HG03159 (cell line): Measurements from ENCODE around the gene ZNF385A.

Experiments used
- ATAC-seq: cut with Tn5 transposase; IDR thresholded peaks from one replicate; pipeline ENCODE4 v1.9.1; 2021; ENCODE audit warnings: mild to moderate bottlenecking, moderate library complexity; ENCODE audit not compliant: unreplicated experiment

ZNF385A gene

DNA sequence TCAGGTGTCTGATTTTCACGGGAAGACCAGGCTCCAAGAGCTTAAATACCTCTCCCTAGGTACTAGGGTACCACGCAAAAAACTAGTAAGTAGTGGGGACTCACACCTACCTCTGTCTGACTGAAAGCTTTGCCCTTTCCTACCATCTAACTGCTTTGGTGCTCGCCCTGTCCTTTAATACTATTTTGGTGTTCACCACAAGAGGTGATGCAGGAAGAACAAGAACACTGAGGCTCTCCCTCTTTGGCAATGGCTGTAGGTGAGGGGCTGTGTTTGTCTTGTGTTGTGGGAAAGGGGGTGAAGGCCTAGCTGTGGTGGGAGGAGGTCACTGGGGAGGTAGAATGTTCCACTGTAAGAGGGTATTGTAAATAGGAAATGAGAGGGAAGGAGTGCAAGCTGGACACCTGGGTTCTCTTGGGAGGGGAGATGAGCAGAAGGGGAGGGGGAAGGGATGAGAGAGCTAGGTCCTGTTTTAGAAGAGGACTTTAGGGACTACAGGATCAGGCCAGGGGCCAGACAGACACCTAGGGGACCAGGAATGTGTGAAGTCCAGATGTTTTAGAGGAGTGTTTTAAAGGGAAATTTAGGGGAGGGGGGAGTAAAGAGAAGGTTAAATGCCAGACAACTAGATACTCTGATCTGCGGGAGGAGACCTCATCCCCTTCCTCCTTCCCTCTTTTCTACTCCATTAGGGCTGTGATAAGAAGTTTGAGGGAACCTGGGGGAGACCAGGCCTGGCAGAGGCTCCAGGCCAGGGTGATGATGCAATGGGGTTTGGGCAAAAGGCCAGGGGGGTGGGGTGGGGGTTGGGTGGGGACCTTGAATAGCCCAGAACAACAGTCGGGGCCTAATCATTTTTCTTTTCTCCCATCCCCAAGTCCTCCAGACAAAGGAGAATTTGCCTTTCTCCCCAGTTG is 32.4 kb upstream of the ZNF385A start:
- no peak for ATAC-seq

DNA sequence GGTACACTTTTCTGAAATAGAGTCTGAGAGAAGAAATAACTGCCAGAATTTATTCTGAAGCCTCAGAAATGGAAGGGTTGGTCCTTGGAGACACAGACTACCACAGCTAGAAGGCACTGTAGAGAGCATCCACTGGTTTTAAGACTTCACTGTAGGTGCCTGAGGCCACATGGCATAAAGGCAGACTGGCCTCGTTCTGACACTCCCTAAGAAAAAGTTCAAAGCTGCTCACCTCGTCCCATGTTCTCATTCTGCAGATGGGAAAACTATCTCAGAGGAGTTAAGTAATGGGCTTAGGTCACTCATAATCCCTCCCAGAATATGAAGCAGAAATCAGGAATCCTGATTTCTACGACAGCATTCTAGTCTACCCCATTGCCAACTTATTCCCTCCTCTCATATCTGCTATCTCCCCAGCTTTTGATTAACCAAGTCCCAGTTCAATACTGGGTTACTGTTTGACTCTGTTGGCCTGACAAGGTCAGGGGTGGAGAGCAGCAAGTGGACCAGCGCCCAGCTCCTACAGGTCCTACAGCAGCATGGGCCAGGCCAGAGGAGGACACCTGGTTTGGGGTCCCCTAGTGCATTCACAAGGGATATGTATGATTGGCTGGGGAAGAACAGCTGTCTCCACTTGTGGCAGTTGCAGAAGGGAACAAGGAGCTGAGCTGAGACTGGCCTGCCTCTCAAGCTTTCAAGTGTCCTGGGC is 30.8 kb upstream of the ZNF385A start:
- no peak for ATAC-seq

DNA sequence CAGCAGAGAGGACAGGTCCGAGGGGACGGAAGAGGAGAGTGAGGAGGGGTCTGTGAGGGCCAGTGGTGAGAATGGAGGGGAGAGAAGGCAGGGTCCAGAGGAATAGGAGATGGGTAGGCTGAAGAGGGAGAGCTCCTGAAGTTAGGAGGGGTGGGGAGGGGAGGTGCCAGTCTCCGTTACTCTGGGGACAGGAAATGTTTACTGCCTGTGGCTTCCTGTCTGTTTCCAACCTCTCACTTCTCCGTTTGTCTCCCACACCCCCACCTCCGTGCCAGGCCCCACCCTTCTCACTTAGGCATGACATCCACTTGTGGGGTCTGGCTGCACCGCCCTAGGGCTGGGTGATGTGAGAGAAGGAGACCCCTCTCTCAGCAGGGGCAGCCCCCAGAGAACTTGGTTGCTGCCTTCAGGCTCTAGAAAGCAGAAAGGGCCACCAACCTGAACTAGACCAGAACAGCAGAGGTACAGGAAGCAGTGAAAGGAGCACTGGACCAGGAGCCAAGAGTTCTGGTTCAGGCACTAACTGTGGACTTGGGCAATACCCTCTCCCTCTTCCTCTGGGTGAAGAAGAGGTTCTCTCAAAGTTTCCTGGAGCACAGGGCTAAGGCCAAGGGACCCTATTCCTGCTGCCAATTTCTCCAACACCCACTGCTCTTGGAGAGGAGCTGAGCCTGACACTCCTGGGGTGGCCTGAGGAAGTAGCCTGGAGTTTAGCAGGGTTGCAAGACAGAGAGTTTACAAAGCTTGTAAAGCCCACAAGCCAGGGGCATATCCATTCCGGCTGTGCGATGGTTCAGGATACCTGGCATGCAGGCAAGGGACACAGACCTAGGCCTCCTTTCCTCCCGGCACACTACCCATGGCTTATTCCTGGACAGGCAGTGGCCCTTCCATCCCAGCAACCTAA is 29.0 kb upstream of the ZNF385A start:
- peak; percentile 57 for ATAC-seq

DNA sequence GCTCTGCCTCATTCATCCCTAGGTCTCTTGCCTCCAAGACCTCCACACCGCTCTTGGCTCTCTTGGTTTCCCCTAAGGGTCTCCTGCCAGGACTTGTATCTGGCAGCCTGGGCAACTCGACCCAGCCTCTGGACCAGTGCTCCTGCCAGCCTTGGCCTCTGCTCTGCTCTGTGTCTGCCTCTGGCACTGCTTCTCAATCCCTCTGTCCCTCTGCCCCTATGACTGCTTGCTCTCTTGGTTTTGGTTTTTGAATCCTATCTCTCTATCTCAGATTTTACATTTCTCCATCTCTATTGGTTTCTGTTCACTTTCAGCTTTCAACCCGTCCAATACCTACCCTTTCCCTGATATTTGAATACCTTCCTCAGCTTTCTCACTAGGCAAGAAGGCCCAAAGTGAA is 28.3 kb upstream of the ZNF385A start:
- peak; percentile 29 for ATAC-seq

DNA sequence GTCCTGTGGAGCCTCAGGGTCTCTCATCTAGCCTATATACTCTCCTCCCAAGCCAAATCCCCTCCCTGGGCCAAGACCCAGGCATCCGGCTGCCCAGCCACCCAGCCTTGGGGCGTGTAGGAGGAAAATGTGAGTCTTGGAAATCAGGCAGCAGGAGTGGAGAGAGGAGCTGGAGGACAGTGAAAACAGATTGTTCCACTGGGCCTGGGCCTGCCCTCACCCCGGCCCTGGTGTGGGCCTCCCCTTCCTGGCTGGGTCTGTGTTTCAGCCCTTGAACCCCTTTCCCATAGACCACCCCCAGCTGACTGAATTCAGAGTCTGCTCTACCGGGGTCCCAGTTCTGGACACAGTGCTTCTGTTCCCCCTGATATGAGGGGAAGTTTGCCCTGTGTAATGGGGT is 27.8 kb upstream of the ZNF385A start:
- ATAC-seq, result no peak

DNA sequence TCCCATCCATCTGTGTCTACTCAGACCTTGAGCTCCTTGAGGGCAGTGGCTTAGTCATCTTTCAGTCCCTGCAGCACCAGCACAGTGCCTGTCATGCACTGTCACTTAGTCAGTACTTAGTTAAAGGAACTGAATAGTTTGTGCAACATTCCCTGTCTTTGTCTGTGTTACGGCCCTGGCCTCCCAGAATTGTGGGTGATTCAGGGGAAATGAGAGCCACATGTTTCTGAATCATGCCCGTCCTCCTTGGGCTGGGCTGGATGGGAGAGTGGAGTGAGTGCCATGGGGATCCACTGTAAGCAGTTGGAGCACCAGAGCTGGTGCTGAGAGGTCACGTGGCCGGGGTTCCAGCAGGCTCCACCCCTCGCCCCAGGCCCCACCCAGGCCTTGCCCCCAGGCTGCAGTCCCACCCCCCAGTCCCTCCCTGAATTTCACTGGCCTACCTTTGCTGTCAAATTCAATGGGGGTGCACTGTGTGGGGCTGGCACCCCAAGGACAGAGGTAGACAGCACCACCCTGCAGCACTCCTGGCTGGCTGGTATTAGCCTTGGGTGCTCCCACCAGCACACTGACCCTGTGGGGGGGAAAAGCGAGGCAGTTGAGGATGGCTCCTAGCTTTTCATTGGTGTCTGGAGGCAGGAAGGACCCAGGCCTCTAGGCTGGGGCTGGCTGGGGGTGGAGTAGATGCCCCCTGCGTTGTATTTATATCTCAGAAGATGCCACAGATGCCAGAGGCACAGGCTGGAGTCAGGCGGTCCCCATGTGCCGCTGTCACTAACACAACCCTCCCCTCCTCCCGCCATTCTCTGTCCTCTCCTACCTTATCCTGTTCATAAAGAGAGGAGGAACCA is 27.1 kb upstream of the ZNF385A start:
- ATAC-seq, result no peak

DNA sequence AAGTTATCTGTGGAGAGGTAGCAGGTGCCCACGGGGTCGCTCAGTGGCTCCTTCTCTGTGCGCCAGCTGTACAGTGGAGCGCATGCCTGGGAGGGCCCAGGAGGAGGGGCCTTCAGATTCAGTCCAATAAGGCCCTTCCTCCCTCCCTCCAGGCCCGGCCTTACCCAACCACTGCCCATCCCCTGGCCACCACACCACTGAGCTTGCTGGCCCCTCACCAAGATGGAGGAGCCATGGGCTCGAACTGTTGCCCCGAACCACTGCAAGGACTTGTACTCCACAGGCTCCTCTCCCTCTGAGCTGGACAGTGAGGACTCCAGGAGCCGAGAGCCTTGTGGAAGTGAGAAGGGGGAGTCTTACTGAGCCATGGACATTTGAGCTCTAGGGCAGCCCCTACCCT is 24.7 kb upstream of the ZNF385A start:
- ATAC-seq, result no peak

DNA sequence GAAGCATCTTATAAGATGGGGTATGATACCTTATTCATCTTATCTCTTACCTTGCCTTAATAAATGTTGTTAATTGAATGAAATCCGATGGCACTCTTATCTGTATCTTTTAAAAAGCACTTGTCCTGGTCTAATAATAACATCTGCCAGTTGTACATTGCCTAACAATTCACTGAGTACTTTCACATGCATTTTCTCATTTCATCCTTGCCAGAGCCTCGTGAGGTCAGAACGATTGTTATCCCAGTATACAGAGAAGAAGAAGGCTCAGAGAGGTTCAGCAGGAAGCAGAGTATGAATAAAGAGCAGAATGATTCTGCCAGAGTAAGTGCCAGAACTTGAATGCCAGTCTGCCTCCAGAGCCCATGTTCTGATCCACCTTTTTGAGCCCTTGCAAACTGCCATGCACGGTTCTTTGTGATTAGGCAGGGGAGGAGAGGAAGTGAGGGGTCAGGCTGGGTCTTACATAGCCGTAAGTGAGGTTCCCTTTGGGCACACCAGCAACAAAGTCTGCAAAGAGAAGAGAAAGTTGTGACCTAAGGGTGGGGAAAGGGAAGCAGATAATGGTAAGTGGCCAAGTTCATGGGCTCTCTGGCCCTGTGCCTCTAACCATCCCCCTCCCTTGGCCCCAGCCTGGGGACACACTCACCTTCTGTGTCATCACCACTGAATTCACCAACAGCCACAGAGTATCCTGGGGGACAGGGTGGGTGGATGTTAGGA is 22.8 kb upstream of the ZNF385A start:
- ATAC-seq, result no peak

DNA sequence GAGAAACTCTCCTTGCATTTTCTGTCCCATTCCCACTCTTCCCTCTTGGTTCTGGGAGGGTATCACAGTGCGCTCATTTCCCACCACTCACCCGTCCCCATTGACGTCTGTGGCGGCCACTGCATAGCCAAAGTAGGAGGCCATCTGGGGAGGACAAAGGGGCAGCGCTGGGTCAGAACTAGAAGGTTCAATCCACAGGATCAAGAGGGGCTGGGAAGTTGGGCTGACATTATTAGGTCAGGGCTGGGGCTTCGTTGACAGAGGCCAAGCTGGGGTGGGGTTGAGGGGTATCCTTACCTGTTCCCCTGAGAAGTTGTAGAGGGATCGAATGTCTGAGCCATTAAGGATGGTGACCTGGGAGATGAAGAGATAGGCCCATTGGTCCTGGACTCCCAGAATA is 21.0 kb upstream of the ZNF385A start:
- no peak for ATAC-seq

DNA sequence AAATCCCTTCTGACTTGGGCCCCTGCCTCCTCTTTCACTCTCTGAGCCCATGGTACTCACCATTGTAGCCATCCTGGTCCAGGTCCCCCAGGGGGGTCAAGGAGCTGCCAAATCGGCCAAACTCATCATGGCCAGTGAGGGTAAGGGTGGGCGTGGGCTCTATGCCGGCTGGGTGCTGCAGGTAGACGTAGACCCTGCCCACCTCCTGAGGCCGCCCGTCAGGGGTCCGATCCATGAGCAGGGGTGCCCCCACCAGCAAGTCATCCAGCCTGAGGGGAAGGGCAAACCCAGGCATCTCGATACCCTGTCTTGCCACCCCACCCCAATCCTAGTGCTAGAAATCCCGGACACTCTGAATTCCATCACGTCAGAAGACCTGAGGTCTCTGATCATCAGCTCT is 20.6 kb upstream of the ZNF385A start:
- no peak for ATAC-seq

DNA sequence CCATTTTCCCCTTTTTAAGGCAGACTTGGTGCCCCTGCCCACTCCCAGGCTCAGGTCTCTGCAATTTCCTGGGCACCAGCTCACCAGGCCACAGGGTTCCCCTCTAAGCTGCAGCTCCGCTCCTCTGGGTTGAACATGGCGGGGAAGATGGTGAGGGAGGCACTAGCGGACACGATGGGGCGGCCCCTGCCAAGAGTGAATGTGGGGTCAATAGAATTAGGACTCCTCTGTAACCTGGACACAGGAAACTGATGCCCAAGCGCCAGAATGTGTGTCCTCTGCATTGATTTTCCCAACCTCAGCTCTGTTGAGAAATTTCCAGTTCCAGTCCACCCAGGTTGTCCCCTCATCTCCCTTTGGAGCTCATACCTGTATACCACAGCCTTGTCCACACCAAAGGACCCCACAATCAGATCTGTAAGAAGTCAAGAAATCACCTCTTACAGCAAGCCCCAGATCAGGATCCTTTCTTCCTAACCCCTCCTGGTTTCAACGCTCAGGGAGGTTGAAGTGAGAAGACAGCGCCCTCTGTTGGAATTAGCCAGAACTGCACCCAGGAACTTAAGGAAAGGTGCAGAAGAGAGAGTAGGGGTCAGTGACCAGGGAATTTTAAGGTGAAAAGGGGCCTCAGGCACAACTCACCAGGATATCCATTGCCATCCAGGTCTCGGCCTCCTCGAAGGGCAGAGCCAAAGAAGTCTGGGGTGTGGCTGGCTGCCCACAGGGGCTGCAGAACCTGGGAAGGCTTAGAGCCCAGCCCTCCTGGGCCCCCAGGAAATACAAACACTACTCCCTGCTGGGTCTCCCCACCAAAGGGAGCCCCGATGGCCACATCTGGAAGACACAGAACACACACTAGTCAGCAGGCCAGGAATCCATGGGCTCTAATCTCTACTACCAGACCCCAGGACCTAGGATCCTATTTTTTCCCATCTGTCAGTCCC is 19.8 kb upstream of the ZNF385A start:
- ATAC-seq, result no peak

DNA sequence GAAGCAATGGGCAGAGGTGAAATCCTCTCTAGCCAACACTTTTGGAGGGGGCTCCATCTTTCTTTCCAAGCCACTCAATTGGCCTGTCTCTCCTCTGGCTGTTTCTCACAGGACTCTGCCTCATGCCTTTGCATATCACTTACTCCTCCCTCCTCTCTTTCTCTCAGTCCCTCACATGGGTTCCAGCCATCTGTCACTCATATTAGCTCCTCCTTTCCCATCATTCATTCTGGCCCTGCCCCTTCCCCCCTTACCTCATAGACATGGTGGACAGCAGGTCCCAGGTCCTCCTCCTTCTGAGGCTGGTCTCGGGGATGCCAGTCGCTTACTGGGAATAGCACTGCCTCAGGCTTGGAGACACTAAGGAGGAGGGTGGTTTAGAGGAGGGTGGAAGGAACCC is 16.6 kb upstream of the ZNF385A start:
- no peak for ATAC-seq

DNA sequence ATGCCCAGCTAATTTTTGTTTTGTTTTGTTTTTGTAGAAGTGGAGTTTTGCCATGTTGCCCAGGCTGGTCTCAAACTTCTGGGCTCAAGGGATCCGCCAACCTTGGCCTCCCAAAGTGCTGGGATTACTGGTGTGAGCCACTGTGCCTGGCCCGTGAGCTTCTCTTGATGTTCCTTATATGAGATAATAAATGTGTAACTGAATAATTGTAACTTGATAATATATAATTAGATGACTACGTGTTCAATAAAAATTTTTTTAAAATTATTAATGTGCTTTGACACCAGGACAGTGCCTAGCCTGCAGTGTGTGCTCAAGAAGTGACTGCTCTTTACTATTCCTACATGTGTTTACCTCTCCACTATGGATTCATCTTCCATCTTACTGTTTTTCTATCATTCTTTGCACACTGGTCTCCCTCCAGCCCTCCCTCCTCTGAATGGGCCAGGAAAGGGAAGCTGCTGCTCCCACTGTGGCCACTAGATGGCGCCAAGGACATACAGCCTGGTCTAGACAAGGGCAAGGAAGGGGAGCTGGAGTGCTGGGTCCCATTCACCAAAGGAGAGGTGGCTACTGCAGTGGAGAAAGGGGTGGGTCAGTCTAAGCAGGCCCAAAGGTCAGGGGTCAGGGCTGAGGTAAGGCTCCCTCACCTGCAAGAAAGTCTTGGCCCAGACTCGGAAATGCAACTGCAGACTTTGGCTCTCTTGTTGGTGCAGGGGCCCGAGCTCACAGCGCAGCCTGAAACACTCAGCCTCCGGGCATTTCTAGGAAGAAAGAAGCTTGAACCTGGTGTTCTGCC is 14.7 kb upstream of the ZNF385A start:
- ATAC-seq, result peak; percentile 86

DNA sequence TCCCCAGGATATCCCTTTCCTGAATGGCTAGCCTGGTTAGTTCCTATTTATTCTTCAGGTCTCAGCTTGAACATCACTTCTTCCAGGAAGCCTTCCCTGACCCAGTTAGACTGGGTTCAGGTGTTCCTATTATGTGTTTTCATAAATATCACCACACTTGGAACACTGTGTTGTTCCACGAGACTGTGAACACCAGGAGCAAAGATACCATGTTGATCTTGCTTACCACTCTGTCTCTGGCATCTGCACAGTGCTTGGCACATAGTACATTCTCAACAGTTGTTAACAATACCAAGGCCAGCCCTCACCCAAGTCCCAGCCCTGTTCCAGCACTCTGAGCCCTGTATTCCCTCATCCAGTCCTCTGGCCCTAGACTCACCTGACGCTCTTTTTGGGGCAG is 13.7 kb upstream of the ZNF385A start:
- no peak for ATAC-seq

DNA sequence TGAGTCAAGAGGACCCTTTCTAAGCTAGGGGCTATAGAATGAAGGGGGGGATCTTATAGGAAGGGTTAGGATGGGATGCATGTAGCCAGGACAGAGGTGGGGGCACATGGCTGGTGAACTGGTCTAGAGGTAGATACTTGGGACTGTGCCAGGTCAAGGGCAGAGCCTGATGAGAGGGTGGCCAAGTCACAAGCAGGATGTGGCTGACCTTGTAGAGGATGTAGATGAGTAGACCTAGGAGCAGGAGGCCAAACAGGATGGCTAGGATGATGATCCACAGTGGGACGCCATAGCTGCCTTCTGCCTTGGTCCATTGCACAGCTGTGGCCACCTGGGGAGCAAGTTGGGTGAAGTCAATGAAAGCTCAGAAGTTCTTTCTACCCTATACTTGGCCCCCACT is 12.6 kb upstream of the ZNF385A start:
- ATAC-seq, result no peak

DNA sequence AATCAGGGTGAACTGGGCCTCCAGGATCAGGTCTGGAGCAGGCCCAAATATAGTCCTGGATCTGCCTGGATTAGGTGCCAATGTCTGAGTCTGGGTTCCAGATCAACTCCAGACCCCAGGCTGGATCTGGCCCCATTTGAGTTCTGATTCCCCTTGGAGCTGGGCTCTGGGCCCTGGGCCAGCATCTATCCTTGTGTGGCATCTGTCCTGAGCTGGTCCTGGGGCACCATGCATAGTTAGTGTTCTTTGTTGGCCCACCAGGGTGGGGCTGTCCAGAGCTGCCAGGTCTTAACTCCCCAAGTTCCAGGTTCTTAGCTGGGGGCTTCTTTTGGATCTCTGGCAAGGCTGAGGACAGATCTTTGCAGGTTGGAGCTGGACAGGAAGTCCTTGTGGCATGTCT is 11.0 kb upstream of the ZNF385A start:
- no peak for ATAC-seq

DNA sequence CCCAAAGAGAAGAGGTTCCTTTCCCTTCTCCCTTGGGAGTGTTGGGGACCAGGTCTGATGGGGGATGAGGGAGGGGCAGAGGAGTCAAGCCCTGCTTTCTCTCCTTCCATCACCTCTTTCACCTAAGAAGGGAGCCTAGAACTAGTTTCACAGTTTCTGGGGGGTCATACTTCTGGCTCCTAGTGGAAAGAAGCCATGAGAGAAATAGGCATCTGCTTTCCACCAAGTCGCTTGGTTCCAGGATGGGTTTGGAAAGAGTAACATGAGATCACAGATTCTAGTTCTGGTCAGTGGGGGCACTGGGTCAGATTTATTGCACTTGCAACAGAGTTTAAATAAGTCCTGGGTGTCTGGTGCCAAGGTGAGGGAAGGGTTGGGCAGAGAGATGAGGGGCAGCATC is 10.5 kb upstream of the ZNF385A start:
- no peak for ATAC-seq

DNA sequence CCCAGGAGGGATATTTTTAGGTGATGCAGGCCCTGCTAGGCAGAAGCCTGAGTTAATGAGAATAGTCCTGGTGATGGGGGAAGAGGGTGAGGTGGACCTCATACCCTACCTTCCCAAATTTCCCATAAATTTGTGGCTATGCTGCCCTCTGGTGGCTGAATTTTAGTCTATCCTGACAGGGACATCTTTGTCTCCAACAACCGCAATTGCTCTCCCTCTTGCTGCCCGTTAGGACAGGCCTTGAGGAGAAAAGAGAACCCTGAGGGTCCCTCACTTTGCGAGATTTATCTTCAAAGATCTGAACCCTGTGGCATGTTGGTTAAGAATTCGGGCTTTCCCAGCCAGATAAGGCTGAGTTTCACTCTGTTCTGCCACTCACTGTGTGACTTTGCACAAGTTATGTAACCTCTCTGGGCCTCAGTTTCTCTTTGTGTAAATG is 9.8 kb upstream of the ZNF385A start:
- ATAC-seq, result no peak
